Trophoblast cell (in vitro differentiated cells and primary cell): ENCODE data around the gene TIMM17B.
A peak's percentile ranks its signal among the peaks of the same experiment; 100 is the strongest.

Experiments
- DNase-seq, 2 donors: peaks; one replicate each; pipeline ENCODE4 v3.0.0-alpha.2; 2016
- H2AFZ ChIP-seq: 2 replicates; pipeline ENCODE4 v1.6.1; 2013; ENCODE audit warnings: low read length, moderate library complexity, mild to moderate bottlenecking; ENCODE audit not compliant: insufficient read depth, poor library complexity
- H2AK5ac ChIP-seq: 2 replicates; pipeline ENCODE4 v1.6.1; 2013; ENCODE audit warnings: mild to moderate bottlenecking, low read length
- H2BK120ac ChIP-seq: 2 replicates; pipeline ENCODE4 v1.6.1; 2013; ENCODE audit warnings: low read length, mild to moderate bottlenecking, moderate library complexity; ENCODE audit not compliant: insufficient read depth, poor library complexity
- H2BK12ac ChIP-seq: 2 replicates; pipeline ENCODE4 v1.6.1; 2013; ENCODE audit warnings: mild to moderate bottlenecking, low read length, moderate library complexity
- H2BK5ac ChIP-seq: 2 replicates; pipeline ENCODE4 v1.6.1; 2013; ENCODE audit warnings: low read length, low read depth, moderate library complexity, mild to moderate bottlenecking; ENCODE audit not compliant: poor library complexity
- H3K14ac ChIP-seq: 2 replicates; pipeline ENCODE4 v1.6.1; 2013; ENCODE audit warnings: mild to moderate bottlenecking, low read length
- H3K18ac ChIP-seq: 2 replicates; pipeline ENCODE4 v1.6.1; 2013; ENCODE audit warnings: mild to moderate bottlenecking, low read length
- H3K23ac ChIP-seq: 2 replicates; pipeline ENCODE4 v1.6.1; 2013; ENCODE audit warnings: low read length
- H3K27ac ChIP-seq: 2 replicates; pipeline ENCODE4 v1.5.1; 2013; ENCODE audit warnings: low read depth, mild to moderate bottlenecking, inconsistent platforms, low read length, moderate library complexity
- H3K27me3 ChIP-seq: 2 replicates; pipeline ENCODE4 v1.6.1; 2013; ENCODE audit warnings: inconsistent platforms, mild to moderate bottlenecking, low read length, moderate library complexity; ENCODE audit not compliant: insufficient read depth
- H3K36me3 ChIP-seq, 2 experiments: 1 replicate in 1 of 2; 2 replicates in 1 of 2; pipeline ENCODE4 v1.6.1; 2013; ENCODE audit warnings: low read length in 2 of 2, mild to moderate bottlenecking in 2 of 2, moderate library complexity in 1 of 2; ENCODE audit not compliant: insufficient read depth in 2 of 2, control insufficient read depth in 1 of 2
- H3K4ac ChIP-seq: 2 replicates; pipeline ENCODE4 v1.6.1; 2013; ENCODE audit warnings: low read depth, mild to moderate bottlenecking, low read length, moderate library complexity
- H3K4me1 ChIP-seq, 2 experiments: 1 replicate in 1 of 2; 2 replicates in 1 of 2; pipeline ENCODE4 v1.6.1; 2013; ENCODE audit warnings: low read length in 2 of 2, mild to moderate bottlenecking in 2 of 2, moderate library complexity in 1 of 2; ENCODE audit not compliant: insufficient read depth in 2 of 2, control insufficient read depth in 1 of 2
- H3K4me2 ChIP-seq: 2 replicates; pipeline ENCODE4 v1.6.1; 2013; ENCODE audit warnings: inconsistent platforms, mild to moderate bottlenecking, low read length, moderate library complexity
- H3K4me3 ChIP-seq: 2 replicates; pipeline ENCODE4 v1.5.1; 2013; ENCODE audit warnings: mild to moderate bottlenecking, low read depth, low read length, inconsistent platforms
- H3K79me1 ChIP-seq: one replicate; pipeline ENCODE4 v1.6.1; 2013; ENCODE audit warnings: low read length
- H3K79me2 ChIP-seq: 2 replicates; pipeline ENCODE4 v1.6.1; 2013; ENCODE audit warnings: low read length, mild to moderate bottlenecking; ENCODE audit not compliant: control insufficient read depth, insufficient read depth, poor library complexity
- H3K9ac ChIP-seq: 2 replicates; pipeline ENCODE4 v1.6.1; 2013; ENCODE audit warnings: mild to moderate bottlenecking, low read length
- H3K9me3 ChIP-seq: 2 replicates; pipeline ENCODE4 v1.6.1; 2013; ENCODE audit warnings: low read depth, mild to moderate bottlenecking, control low read depth, inconsistent platforms, low read length; ENCODE audit not compliant: insufficient read depth
- H4K12ac ChIP-seq: 2 replicates; pipeline ENCODE4 v1.6.1; 2013; ENCODE audit warnings: low read depth, mild to moderate bottlenecking, low read length, moderate library complexity
- H4K8ac ChIP-seq: 2 replicates; pipeline ENCODE4 v1.6.1; 2013; ENCODE audit warnings: low read depth, mild to moderate bottlenecking, low read length, moderate library complexity
- H4K91ac ChIP-seq: one replicate; pipeline ENCODE4 v1.6.1; 2013; ENCODE audit warnings: low read depth, mild to moderate bottlenecking, low read length, moderate library complexity
- WGBS: extraction: QIAGEN DNeasy Blood & Tissue Kit; methylation state at CpG from one replicate; pipeline ENCODE4 v1.1.7; 2013; ENCODE audit warnings: missing lambda C conversion rate; ENCODE audit not compliant: insufficient read length, insufficient coverage; ENCODE audit errors: extremely low coverage; 5-methylcytosine and 5-hydroxymethylcytosine counted together

TIMM17B gene

DNA sequence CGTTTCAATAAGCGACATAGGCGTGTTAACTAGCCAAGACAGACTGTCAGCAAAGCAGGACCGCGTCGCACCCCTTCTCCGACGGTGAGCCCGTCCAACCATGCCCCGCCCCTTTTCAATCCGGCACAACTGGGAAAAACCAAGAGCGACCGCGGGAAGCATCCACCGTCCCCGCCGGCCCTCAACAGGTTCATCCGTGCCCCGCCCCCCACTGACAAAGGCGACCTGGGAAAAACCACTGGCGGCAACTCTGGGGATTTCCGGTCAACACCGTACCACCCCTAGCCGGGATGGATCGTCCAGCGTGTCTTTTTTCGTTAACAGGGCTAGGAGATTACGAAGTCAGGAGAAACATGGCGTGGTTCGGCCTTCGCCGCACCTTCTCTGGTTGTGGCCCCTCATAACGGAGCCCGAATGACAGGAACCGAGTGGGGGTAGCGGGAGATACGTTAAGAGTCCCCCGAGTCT lies 377 bp downstream of the TIMM17B start:
- WGBS: no CpG with 5 or more reads among the region's 38 CpGs
- Histone ChIP-seq H3K4ac (peak overlapping the region; percentile 94), H2AK5ac (peak overlapping the region; percentile 72), H2AFZ (peak overlapping the region; percentile 98), H3K36me3 (peaks cover 21 to 34% of the 10 kb centered on the region in 2 experiments), H3K23ac (no peak overlapping the region), H4K12ac (peak overlapping the region; percentile 81), H3K27me3 (no peaks in the 10 kb centered on the region), H3K79me1 (peaks cover 9% of the 10 kb centered on the region), H3K4me2 (peak overlapping the region; percentile 91), H4K91ac (peak overlapping the region; percentile 96), H4K8ac (peak overlapping the region; percentile 94), H3K14ac (peak overlapping the region; percentile 97), H3K18ac (peak overlapping the region; percentile 88), H2BK5ac (peak overlapping the region; percentile 85), H3K9me3 (no peaks in the 10 kb centered on the region), H2BK12ac (no peak overlapping the region), H3K79me2 (peaks cover 5% of the 10 kb centered on the region), H3K27ac (peak overlapping the region; percentile 93), H3K9ac (peak overlapping the region; percentile 94), H3K4me1 (peaks cover 2 to 6% of the 10 kb centered on the region in 2 experiments), H2BK120ac (peak overlapping the region; percentile 93), H3K4me3 (peak overlapping the region; percentile 87)
- DNase-seq: peak; percentile 58 to 67

DNA sequence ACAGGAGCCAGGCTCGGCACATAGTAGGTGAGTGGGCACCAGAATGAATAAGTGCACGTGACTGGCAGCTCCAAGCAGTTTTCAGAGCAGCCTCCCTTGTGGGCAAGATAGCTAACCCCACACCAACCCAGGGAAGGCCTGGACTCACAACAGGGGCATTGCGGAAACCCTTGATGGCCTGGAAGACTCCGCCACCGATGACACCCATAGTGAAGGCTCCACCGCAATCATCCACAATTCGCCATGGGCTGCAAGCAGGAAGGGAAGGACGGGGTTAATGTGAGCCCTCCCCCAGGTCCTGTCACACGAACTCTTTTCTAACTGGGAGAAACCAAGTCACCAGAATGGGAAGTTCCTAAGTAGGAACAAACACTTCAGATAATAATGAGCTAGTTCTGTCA lies 957 bp downstream of the TIMM17B start:
- H3K27me3 ChIP-seq: no peaks in the 10 kb centered on the region
- peak overlapping the region; percentile 89 for H2AK5ac ChIP-seq
- no peak for DNase-seq
- no peak overlapping the region for H2BK12ac ChIP-seq
- no peak overlapping the region for H3K23ac ChIP-seq
- H2BK120ac ChIP-seq: no peak overlapping the region
- peaks cover 5% of the 10 kb centered on the region for H3K79me2 ChIP-seq
- peaks cover 15 to 28% of the 10 kb centered on the region in 2 experiments for H3K36me3 ChIP-seq
- peaks cover 11% of the 10 kb centered on the region for H3K79me1 ChIP-seq
- H3K9me3 ChIP-seq: no peaks in the 10 kb centered on the region
- H2BK5ac ChIP-seq: no peak overlapping the region
- no peak overlapping the region for H4K8ac ChIP-seq
- no CpG with 5 or more reads among the region's 9 CpGs for WGBS
- no peak overlapping the region for H3K14ac ChIP-seq
- no peak overlapping the region for H4K91ac ChIP-seq
- peak overlapping the region; percentile 58 for H3K27ac ChIP-seq
- no peak overlapping the region for H3K4me3 ChIP-seq
- peaks cover 6 to 9% of the 10 kb centered on the region in 2 experiments for H3K4me1 ChIP-seq
- H3K4me2 ChIP-seq: peak overlapping the region; percentile 91
- peak overlapping the region; percentile 9 for H3K4ac ChIP-seq
- peak overlapping the region; percentile 70 for H3K9ac ChIP-seq
- H3K18ac ChIP-seq: no peak overlapping the region
- H2AFZ ChIP-seq: no peak overlapping the region
- no peak overlapping the region for H4K12ac ChIP-seq

DNA sequence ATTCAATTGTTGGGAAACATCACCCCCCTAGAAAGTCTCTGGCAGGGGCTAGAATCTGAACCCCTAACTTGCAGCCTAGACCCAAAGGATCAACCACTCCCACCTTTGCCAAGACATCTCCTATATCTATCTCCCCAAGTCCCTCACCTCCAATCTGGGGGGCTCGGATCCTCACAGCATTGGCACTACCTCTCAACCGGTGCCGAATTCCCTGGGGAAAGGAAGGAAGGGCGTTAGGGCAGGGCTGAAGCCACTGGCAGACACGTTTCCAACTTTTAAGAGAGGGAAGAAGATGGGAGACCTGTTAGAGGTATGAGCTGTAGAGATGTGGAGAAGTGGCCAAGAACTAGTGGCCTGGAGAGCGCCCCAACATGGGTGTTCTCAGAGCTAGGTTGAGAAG lies 2.7 kb downstream of the TIMM17B start:
- H2AK5ac ChIP-seq: no peak overlapping the region
- no peak overlapping the region for H3K27ac ChIP-seq
- no CpG with 5 or more reads among the region's 6 CpGs for WGBS

DNA sequence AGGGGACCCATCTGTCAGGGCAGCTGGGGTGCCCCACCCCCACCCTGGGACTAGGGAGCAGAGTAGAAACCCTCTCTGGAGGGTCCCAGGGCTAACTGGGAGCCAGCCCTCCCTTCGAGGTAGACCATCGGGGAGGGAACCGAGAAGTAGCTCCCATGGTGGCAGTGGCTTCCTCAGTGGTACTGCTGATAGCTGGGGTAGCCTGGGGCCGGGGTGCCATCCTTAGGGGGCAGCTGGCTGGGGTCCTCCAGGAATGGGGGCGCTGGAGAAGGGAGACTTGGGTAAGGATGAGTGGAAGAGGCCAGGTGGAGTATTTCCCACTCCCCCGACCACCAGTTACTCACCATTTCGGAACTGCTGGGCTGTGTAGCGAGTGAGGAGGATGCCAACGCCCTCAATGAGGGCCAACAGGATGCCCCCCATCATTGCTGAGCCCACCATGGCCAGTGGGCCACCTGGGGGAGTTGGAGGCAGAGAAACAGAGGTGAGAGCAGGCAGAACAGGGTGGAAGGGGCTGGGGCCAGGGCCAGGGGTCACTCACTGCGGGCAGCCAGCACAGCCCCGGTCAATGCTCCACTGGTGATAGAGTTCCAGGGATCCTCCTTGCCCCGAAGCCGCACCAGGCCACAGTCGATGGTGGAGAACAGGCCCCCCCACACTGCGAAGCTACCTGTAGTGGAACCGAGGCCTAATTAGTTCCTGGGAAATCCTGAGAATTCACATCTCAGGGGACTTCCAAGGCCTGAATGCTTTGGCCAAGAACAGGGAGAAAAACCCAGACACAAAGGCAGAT lies 3.8 kb downstream of the TIMM17B start:
- Histone ChIP-seq H3K27ac (no peak overlapping the region), H3K4me3 (no peak overlapping the region), H3K27me3 (no peaks in the 10 kb centered on the region), H3K9ac (no peak overlapping the region), H3K36me3 (peaks cover 9 to 14% of the 10 kb centered on the region in 2 experiments), H2AFZ (no peak overlapping the region), H3K14ac (no peak overlapping the region), H2BK120ac (no peak overlapping the region), H3K4me1 (peaks cover 6 to 12% of the 10 kb centered on the region in 2 experiments), H3K9me3 (no peaks in the 10 kb centered on the region), H3K79me2 (peaks cover 5% of the 10 kb centered on the region), H2BK12ac (no peak overlapping the region), H4K12ac (no peak overlapping the region), H3K4ac (no peak overlapping the region), H4K8ac (no peak overlapping the region), H3K23ac (no peak overlapping the region), H4K91ac (no peak overlapping the region), H2AK5ac (no peak overlapping the region), H3K79me1 (peaks cover 14% of the 10 kb centered on the region), H3K18ac (no peak overlapping the region), H2BK5ac (no peak overlapping the region), H3K4me2 (no peak overlapping the region)
- no CpG with 5 or more reads among the region's 16 CpGs for WGBS
- DNase-seq: no peak

More for the DNA sequence above, 2.7 kb downstream of the TIMM17B start:
- H3K23ac ChIP-seq: no peak overlapping the region
- H3K4me1 ChIP-seq: peaks cover 6 to 12% of the 10 kb centered on the region in 2 experiments
- H4K91ac ChIP-seq: no peak overlapping the region
- H3K4me3 ChIP-seq: no peak overlapping the region
- no peak overlapping the region for H2BK12ac ChIP-seq
- H3K79me2 ChIP-seq: peaks cover 5% of the 10 kb centered on the region
- no peak overlapping the region for H3K4ac ChIP-seq
- no peak overlapping the region for H3K18ac ChIP-seq
- no peaks in the 10 kb centered on the region for H3K9me3 ChIP-seq
- H3K36me3 ChIP-seq: peaks cover 10 to 20% of the 10 kb centered on the region in 2 experiments
- H4K12ac ChIP-seq: no peak overlapping the region
- H2BK5ac ChIP-seq: no peak overlapping the region
- H3K79me1 ChIP-seq: peaks cover 14% of the 10 kb centered on the region
- no peak overlapping the region for H3K4me2 ChIP-seq
- H3K9ac ChIP-seq: no peak overlapping the region
- no peaks in the 10 kb centered on the region for H3K27me3 ChIP-seq
- no peak overlapping the region for H2BK120ac ChIP-seq
- H2AFZ ChIP-seq: no peak overlapping the region
- no peak overlapping the region for H3K14ac ChIP-seq
- H4K8ac ChIP-seq: no peak overlapping the region
- DNase-seq: no peak
